Right lobe of liver (tissue), 6 donors: Measurements from ENCODE around the gene PNPLA5. TPM values are rescaled to one million over a fixed set of nuclear protein-coding genes. Genes with fewer than 3 reads are reported as not detected.

Experiments used
- ATAC-seq, 4 donors: fragments of 200-7000 bp; cut with Tn5 transposase; one replicate each; pipeline ENCODE4 v1.9.1; 2020; ENCODE audit warnings: mild to moderate bottlenecking in 4 of 4, moderate library complexity in 4 of 4
- DNase-seq, 3 donors: peaks; one replicate each; pipeline ENCODE4 v3.0.0-alpha.2; 2020
- H3K27ac ChIP-seq, 3 donors: fragments of 200-600 bp; one replicate each; pipeline ENCODE4 v1.8.0; 2022
- H3K27me3 ChIP-seq, 2 donors: fragments of 200-600 bp; one replicate each; pipeline ENCODE4 v1.8.0; 2022
- H3K36me3 ChIP-seq, 4 donors: fragments of 200-600 bp; sonication (generic) in 1 of 4; one replicate each; pipeline versions ENCODE4 v1.5.1 to v1.8.0; 2017 to 2022; ENCODE audit warnings: control low read depth in 1 of 4
- H3K4me1 ChIP-seq, 4 donors: fragments of 200-600 bp; sonication (generic) in 1 of 4; one replicate each; pipeline versions ENCODE4 v1.5.1 to v1.8.0; 2017 to 2022; ENCODE audit warnings: control low read depth in 1 of 4
- H3K4me3 ChIP-seq, 3 donors: fragments of 200-600 bp; one replicate each; pipeline ENCODE4 v1.8.0; 2022
- H3K9me3 ChIP-seq, 4 donors: fragments of 200-600 bp; sonication (generic) in 1 of 4; one replicate each; pipeline versions ENCODE4 v1.5.1 to v1.8.0; 2017 to 2022; ENCODE audit warnings: control low read depth in 1 of 4
- CTCF ChIP-seq, 4 donors: fragments of 200-600 bp in 3 of 4; fragments of 450-650 bp in 1 of 4; IDR thresholded peaks; one replicate each; pipeline versions ENCODE4 v1.5.1 to v1.8.0; 2016 to 2022; ENCODE audit warnings: antibody characterized with exemption in 4 of 4, mild to moderate bottlenecking in 2 of 4
- POLR2A ChIP-seq: fragments of 450-650 bp; IDR thresholded peaks from one replicate; pipeline ENCODE4 v1.6.1; 2017; ENCODE audit warnings: antibody characterized with exemption, mild to moderate bottlenecking
- WGBS: methylation state at CpG from one replicate; pipeline ENCODE4 v1.1.6; 2018; ENCODE audit warnings: low coverage, low lambda C conversion rate; ENCODE audit not compliant: insufficient coverage; ENCODE audit errors: missing lambda C conversion rate; 5-methylcytosine and 5-hydroxymethylcytosine counted together
- intact Hi-C, 2 donors: fragments of 100-400 bp; cut with DNase I; formaldehyde crosslinking; loops; one replicate each; pipeline versions ENCODE4 v1.11.2 to v1.14.1; 2022
- total RNA-seq, 6 experiments: library from RNA; depleted of rRNA in 2 of 6; stranded (reverse); fragments of >200 nt in 2 of 6; fragmentation: NEBNext Ultra II Directional in 3 of 6; extraction: Animal tissue kit (Norgen Biotek cat#: 25700) in 3 of 6; gene quantifications; one replicate each; pipeline versions ENCODE4 v1.1.0 to v1.2.4, GENCODE V29; 2016 to 2023
- donor health status: DM: no; HTN: yes; CAD: no.
- donor health status: DM: no; HTN: no; CAD: no.
- donor health status: DM: no; HTN: no; CAD: no.
- donor health status: DM: no; HTN: yes; CAD: no.
- donor health status: DM: no; HTN: yes; CAD: no.

Gene PNPLA5
- total RNA-seq, 6 experiments from 2014 or later, result 2.8 TPM; not detected in 5

GRCh38 chr22:43928468-43928867, 36.7 kb upstream of the PNPLA5 start:
- intact Hi-C loops, result no loop called here
- DNase-seq (peak in 1 of 3 donors; percentile 82), ATAC-seq (peak; percentile 13 to 51 (median 26))
- no peaks in the 10 kb centered on the region for H3K9me3 ChIP-seq
- WGBS, result 34% methylated on average over 5 of the region's 5 CpGs
- no peaks in the 10 kb centered on the region for H3K27me3 ChIP-seq
- TF ChIP-seq CTCF (IDR thresholded peaks at IDR 0.05) (no peak), POLR2A (no peak)
- H3K36me3 ChIP-seq, result peaks cover 0 to 54% (median 29%) of the 10 kb centered on the region in 4 donors
- H3K4me1 ChIP-seq, result peaks cover 0 to 47% (median 17%) of the 10 kb centered on the region in 4 donors
- H3K27ac ChIP-seq, result peak overlapping the region in 1 of 3 donors; percentile 93
- peak overlapping the region in 1 of 3 donors; percentile 44 for H3K4me3 ChIP-seq

GRCh38 chr22:43926349-43926710, 34.5 kb upstream of the PNPLA5 start:
- Histone ChIP-seq H3K9me3 (no peaks in the 10 kb centered on the region), H3K4me3 (peak overlapping the region in 2 of 3 donors; percentile 33 to 48), H3K27ac (peak overlapping the region in 2 of 3 donors; percentile 63 to 93), H3K4me1 (peaks cover 0 to 53% (median 21%) of the 10 kb centered on the region in 4 donors), H3K27me3 (no peaks in the 10 kb centered on the region), H3K36me3 (peaks cover 0 to 33% (median 16%) of the 10 kb centered on the region in 4 donors)
- TF ChIP-seq CTCF (IDR thresholded peaks at IDR 0.05), result no peak
- TF ChIP-seq POLR2A, result no peak
- intact Hi-C loops, result no loop called here
- DNase-seq, result no peak
- WGBS, result 11% methylated on average over 1 of the region's 1 CpG
- no peak for ATAC-seq

- TF ChIP-seq CTCF (IDR thresholded peaks at IDR 0.05) (no peak), POLR2A (peak; percentile 90)
Measured at GRCh38 chr22:43925433-43926348, 33.9 kb upstream of the PNPLA5 start.

GRCh38 chr22:43924877-43925276, 33.1 kb upstream of the PNPLA5 start:
- TF ChIP-seq POLR2A (no peak), CTCF (IDR thresholded peaks at IDR 0.05) (no peak)
- H3K4me1 ChIP-seq, result peaks cover 0 to 49% (median 23%) of the 10 kb centered on the region in 4 donors
- DNase-seq, result no peak
- intact Hi-C loops, result no loop called here
- peak overlapping the region; percentile 81 to 99 (median 86) for H3K4me3 ChIP-seq
- WGBS, result 25% methylated on average over 3 of the region's 7 CpGs
- H3K27me3 ChIP-seq, result no peaks in the 10 kb centered on the region
- peaks cover 0 to 20% (median 9%) of the 10 kb centered on the region in 4 donors for H3K36me3 ChIP-seq
- H3K9me3 ChIP-seq, result no peaks in the 10 kb centered on the region
- peak in 1 of 4 donors; percentile 4 for ATAC-seq
- H3K27ac ChIP-seq, result peak overlapping the region; percentile 77 to 93 (median 85)

More at GRCh38 chr22:43925433-43926348, 33.9 kb upstream of the PNPLA5 start:
- peak; percentile 66 to 86 (median 76) for ATAC-seq
- DNase-seq, result peak; percentile 88 to 96 (median 96)
- peak overlapping the region; percentile 77 to 93 (median 85) for H3K27ac ChIP-seq
- peaks cover 0 to 53% (median 22%) of the 10 kb centered on the region in 4 donors for H3K4me1 ChIP-seq
- H3K27me3 ChIP-seq, result no peaks in the 10 kb centered on the region
- H3K9me3 ChIP-seq, result no peaks in the 10 kb centered on the region
- H3K4me3 ChIP-seq, result peak overlapping the region; percentile 81 to 99 (median 86)
- intact Hi-C loops, result no loop called here
- H3K36me3 ChIP-seq, result peaks cover 0 to 28% (median 13%) of the 10 kb centered on the region in 4 donors
- 27% methylated on average over 2 of the region's 6 CpGs for WGBS
